Caco-2 (cell line): ENCODE data around the gene PIGH. TPM values are rescaled to one million over a fixed set of nuclear protein-coding genes. Genes with fewer than 3 reads are reported as not detected.

Experiments used
- BruUV-seq: library from RNA; stranded (reverse); fragments of 400-500 nt; replicated peaks from 2 replicates; lab custom pipeline; 2021; lab: Mats Ljungman, UMichigan
- CTCF ChIA-PET: fragments of 300-600 bp; sonication (Branson Sonifier 250); formaldehyde crosslinking; loops from one replicate; lab custom pipeline; 2022; ENCODE audit warnings: antibody characterized with exemption; lab: Charles Lee
- POLR2A ChIA-PET: fragments of 300-600 bp; sonication (Branson Sonifier 250); formaldehyde crosslinking; loops from one replicate; lab custom pipeline; 2022; ENCODE audit warnings: antibody characterized with exemption; lab: Charles Lee
- DNase-seq, 2 experiments: peaks; one replicate each; pipeline versions ENCODE4 v3.0.0 to v3.0.0-alpha.2; 2020 to 2022
- H3K27me3 ChIP-seq: replicated peaks from 2 replicates; pipeline ENCODE4 v1.6.0; 2011; ENCODE audit warnings: low read length; ENCODE audit not compliant: control insufficient read depth, insufficient read depth
- H3K36me3 ChIP-seq: 2 replicates; pipeline ENCODE4 v1.5.1; 2011; ENCODE audit warnings: low read length; ENCODE audit not compliant: control insufficient read depth, insufficient read depth
- H3K4me1 ChIP-seq: fragments of 250-450 bp; sonication (Bioruptor Pico); 2 replicates; pipeline ENCODE4 v1.5.1; 2020; ENCODE audit warnings: mild to moderate bottlenecking
- H3K4me3 ChIP-seq: 2 replicates; pipeline ENCODE4 v1.5.1; 2011; ENCODE audit warnings: low read depth, mild to moderate bottlenecking, control low read depth, low read length
- H3K9me3 ChIP-seq: fragments of 250-450 bp; sonication (Bioruptor Pico); 2 replicates; pipeline ENCODE4 v1.5.1; 2020; ENCODE audit warnings: mild to moderate bottlenecking, moderate library complexity
- H3K27ac Mint-ChIP-seq: one replicate; pipeline ENCODE4 v1.8.0; 2022; ENCODE audit warnings: mixed read lengths; ENCODE audit not compliant: unreplicated experiment
- H3K27me3 Mint-ChIP-seq: one replicate; pipeline ENCODE4 v1.8.0; 2022; ENCODE audit warnings: mixed read lengths; ENCODE audit not compliant: insufficient read depth, unreplicated experiment
- H3K36me3 Mint-ChIP-seq: one replicate; pipeline ENCODE4 v1.8.0; 2022; ENCODE audit warnings: mild to moderate bottlenecking, mixed read lengths; ENCODE audit not compliant: insufficient read depth, unreplicated experiment
- H3K4me1 Mint-ChIP-seq: one replicate; pipeline ENCODE4 v1.8.0; 2022; ENCODE audit warnings: low read depth, mixed read lengths; ENCODE audit not compliant: unreplicated experiment
- H3K4me3 Mint-ChIP-seq: one replicate; pipeline ENCODE4 v1.8.0; 2022; ENCODE audit warnings: mild to moderate bottlenecking, moderate library complexity, mixed read lengths; ENCODE audit not compliant: unreplicated experiment
- H3K9me3 Mint-ChIP-seq: one replicate; pipeline ENCODE4 v1.8.0; 2022; ENCODE audit warnings: mixed read lengths; ENCODE audit not compliant: unreplicated experiment
- intact Hi-C: fragments of 100-400 bp; cut with micrococcal nuclease; formaldehyde crosslinking; loops from one replicate; pipeline ENCODE4 v1.10.0; 2022; ENCODE audit not compliant: unreplicated experiment
- total RNA-seq: library from RNA; stranded (reverse); gene quantifications from 2 replicates; pipeline ENCODE4 v1.2.3, GENCODE V29; 2022
- TF ChIP-seq, protein P1 (sequence below), 2 experiments: fragments of 200-600 bp in 1 of 2; IDR thresholded peaks; 1 replicate in 1 of 2; 2 replicates in 1 of 2; pipeline versions ENCODE4 v1.5.1 to v1.8.0; 2011 to 2022; ENCODE audit warnings: antibody characterized with exemption in 1 of 2, control low read depth in 1 of 2, inconsistent platforms in 1 of 2, low read depth in 1 of 2, low read length in 1 of 2, mild to moderate bottlenecking in 1 of 2, moderate library complexity in 1 of 2; ENCODE audit not compliant: insufficient read depth in 1 of 2, severe bottlenecking in 1 of 2, unreplicated experiment in 1 of 2

PIGH gene
- total RNA-seq, 1 experiment from 2014 or later, result 20.4 TPM

DNA sequence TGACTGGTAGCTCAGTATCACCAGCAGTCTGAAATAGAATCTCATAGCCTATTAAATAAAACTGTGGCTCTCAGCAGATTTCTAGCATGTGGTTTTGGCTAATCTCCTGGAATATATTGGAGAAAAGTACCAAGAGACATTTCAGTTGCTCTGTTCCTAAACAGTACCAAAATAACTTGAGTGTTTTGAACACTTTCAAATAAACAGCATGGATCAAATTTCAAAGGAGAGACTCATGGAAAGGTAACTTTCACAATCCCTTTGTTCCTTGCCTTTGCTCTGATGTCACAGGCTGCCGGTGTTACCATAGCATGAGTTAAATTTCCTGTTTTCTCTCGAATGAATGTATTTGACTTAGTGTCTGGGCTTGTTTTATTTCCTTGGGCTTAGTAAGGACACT is 23.0 kb upstream of the PIGH start:
- Mint-ChIP-seq H3K4me3 (no peak overlapping the region), H3K36me3 (peaks cover 14% of the 10 kb centered on the region), H3K4me1 (peaks cover 16% of the 10 kb centered on the region), H3K9me3 (no peaks in the 10 kb centered on the region), H3K27ac (no peak overlapping the region), H3K27me3 (no peaks in the 10 kb centered on the region)
- no TSS peak for BruUV-seq
- intact Hi-C loops, result no loop called here
- H3K27me3 ChIP-seq, result no peaks in the 10 kb centered on the region
- TF ChIP-seq, protein P1, sequence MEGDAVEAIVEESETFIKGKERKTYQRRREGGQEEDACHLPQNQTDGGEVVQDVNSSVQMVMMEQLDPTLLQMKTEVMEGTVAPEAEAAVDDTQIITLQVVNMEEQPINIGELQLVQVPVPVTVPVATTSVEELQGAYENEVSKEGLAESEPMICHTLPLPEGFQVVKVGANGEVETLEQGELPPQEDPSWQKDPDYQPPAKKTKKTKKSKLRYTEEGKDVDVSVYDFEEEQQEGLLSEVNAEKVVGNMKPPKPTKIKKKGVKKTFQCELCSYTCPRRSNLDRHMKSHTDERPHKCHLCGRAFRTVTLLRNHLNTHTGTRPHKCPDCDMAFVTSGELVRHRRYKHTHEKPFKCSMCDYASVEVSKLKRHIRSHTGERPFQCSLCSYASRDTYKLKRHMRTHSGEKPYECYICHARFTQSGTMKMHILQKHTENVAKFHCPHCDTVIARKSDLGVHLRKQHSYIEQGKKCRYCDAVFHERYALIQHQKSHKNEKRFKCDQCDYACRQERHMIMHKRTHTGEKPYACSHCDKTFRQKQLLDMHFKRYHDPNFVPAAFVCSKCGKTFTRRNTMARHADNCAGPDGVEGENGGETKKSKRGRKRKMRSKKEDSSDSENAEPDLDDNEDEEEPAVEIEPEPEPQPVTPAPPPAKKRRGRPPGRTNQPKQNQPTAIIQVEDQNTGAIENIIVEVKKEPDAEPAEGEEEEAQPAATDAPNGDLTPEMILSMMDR (IDR thresholded peaks at IDR 0.05; ENCODE audit: insufficient read depth in 1 of 2, low read depth in 1 of 2, low read length in 1 of 2, severe bottlenecking in 1 of 2, unreplicated experiment in 1 of 2), result no peak
- no peaks in the 10 kb centered on the region for H3K36me3 ChIP-seq
- no peak overlapping the region for H3K4me3 ChIP-seq
- ChIA-PET CTCF (interaction anchor here (0.7 kb wide), 1 partner anchor 44 kb away, joined by 3 read pairs; no protein-coding TSS in a partner anchor), POLR2A (interaction anchor here (0.8 kb wide), 1 partner anchor 23 kb away, joined by 3 read pairs; the partner anchor contains the start of gene PIGH)
- peaks cover 5% of the 10 kb centered on the region; the same call in 1 of the 2 replicates for H3K4me1 ChIP-seq
- H3K9me3 ChIP-seq, result no peaks in the 10 kb centered on the region
- no peak for DNase-seq

DNA sequence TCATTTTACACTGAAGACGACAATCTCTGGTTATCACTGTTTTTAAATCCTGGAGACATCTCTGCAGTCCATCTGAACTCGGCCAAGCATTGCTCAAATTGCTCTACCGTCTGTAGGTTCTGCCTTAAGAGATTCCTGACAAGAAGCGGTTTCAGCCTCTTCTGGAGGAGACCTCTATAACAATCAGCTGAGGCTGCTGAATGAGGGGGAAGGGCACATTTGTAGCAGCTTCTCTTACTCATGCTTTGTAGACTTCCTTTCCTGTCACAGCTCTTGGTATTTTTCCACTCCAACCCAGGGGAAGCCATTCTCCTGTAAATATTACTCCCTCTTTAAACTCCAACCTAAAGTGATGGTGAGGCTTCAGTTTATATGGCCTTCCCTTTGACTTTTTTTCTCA is 22.6 kb upstream of the PIGH start:
- CTCF ChIA-PET, result interaction anchor here (0.6 to 0.7 kb wide), 2 partner anchors 44 to 228 kb away, joined by 3 read pairs; no protein-coding TSS in a partner anchor
- DNase-seq, result peak in 1 of 2 experiments; percentile 10
- Mint-ChIP-seq H3K4me1 (peaks cover 16% of the 10 kb centered on the region), H3K27ac (no peak overlapping the region), H3K27me3 (no peaks in the 10 kb centered on the region), H3K36me3 (peaks cover 14% of the 10 kb centered on the region), H3K9me3 (no peaks in the 10 kb centered on the region), H3K4me3 (no peak overlapping the region)
- no peaks in the 10 kb centered on the region for H3K9me3 ChIP-seq
- TSS peak; percentile 6 for BruUV-seq
- H3K4me3 ChIP-seq, result no peak overlapping the region
- intact Hi-C loops, result no loop called here
- no peaks in the 10 kb centered on the region for H3K36me3 ChIP-seq
- TF ChIP-seq, protein P1 (IDR thresholded peaks at IDR 0.05; ENCODE audit: insufficient read depth in 1 of 2, low read depth in 1 of 2, low read length in 1 of 2, severe bottlenecking in 1 of 2, unreplicated experiment in 1 of 2), result no peak
- peaks cover 5% of the 10 kb centered on the region; the same call in 1 of the 2 replicates for H3K4me1 ChIP-seq
- H3K27me3 ChIP-seq, result no peaks in the 10 kb centered on the region
- POLR2A ChIA-PET, result interaction anchor here (0.8 kb wide), 1 partner anchor 23 kb away, joined by 3 read pairs; the partner anchor contains the start of gene PIGH

DNA sequence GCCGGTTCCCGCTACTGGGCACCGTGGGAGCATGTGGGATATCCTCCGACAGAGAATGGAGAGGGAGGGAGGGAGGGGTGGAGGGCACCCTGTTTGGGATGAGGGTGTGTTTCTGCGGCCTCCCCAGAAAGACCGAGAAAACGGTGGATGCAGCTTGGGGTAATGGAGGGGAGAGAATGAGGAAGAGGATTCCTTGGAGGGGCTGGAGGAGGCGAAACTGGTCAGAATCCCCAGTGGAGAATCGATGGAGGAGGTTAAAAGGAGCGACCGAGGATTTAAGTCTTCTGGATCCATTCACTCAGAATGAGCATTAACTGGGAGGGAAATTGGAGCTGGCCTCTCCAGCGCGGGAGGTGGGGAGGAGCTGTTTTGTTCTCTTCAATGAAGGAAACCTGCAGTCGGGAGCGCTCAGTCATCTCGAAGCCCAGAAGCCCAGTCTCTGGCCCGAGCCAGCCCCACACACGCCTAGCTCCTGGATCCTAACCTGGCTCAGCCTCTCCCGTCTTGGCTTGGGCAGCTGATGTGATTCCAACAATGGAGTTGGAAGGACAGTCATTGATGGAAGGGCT is 20.2 kb upstream of the PIGH start:
- intact Hi-C loops, result no loop called here
- DNase-seq, result peak; percentile 27 to 41
- TSS peak; percentile 49 for BruUV-seq
- Mint-ChIP-seq H3K9me3 (no peaks in the 10 kb centered on the region), H3K36me3 (peaks cover 14% of the 10 kb centered on the region), H3K27me3 (peaks cover 2% of the 10 kb centered on the region), H3K27ac (peak overlapping the region; percentile 97), H3K4me1 (peaks cover 16% of the 10 kb centered on the region), H3K4me3 (peak overlapping the region; percentile 90)
- Histone ChIP-seq H3K36me3 (no peaks in the 10 kb centered on the region), H3K27me3 (no peaks in the 10 kb centered on the region), H3K9me3 (no peaks in the 10 kb centered on the region), H3K4me1 (peaks cover 5% of the 10 kb centered on the region; the same call in 1 of the 2 replicates), H3K4me3 (peak overlapping the region; percentile 63)
- ChIA-PET CTCF (interaction anchor here (0.7 to 3.0 kb wide), 6 partner anchors 16 to 84 kb away, joined by 3 to 47 read pairs (median 6); partner anchors contain the start of gene PIGH), POLR2A (interaction anchor here (0.5 to 1.7 kb wide), 7 partner anchors 20 to 236 kb away, joined by 4 to 10 read pairs (median 4); partner anchors contain the start of genes PIGH and RDH11)
- TF ChIP-seq, protein P1 (IDR thresholded peaks at IDR 0.05; ENCODE audit: insufficient read depth in 1 of 2, low read depth in 1 of 2, low read length in 1 of 2, severe bottlenecking in 1 of 2, unreplicated experiment in 1 of 2), result no peak
